Heart left ventricle (tissue), 16 donors: ENCODE measurements around the gene PRKAA1. TPM values are rescaled to one million over a fixed set of nuclear protein-coding genes. Genes with fewer than 3 reads are reported as not detected.
A peak's percentile ranks its signal among the peaks of the same experiment; 100 is the strongest.
"Not testable (repeated sequence)": the region's sequence is repeated elsewhere in the genome, so short reads cannot be mapped to it uniquely, and the experiment has no call there.

Source experiments
- ATAC-seq, 4 donors: fragments of 200-7000 bp; cut with Tn5 transposase; one replicate each; pipeline ENCODE4 v1.9.1; 2020 to 2022; ENCODE audit warnings: moderate library complexity in 4 of 4, mild to moderate bottlenecking in 3 of 4, moderate number of reproducible peaks in 1 of 4
- DNase-seq, 5 donors: peaks; one replicate each; pipeline ENCODE4 v3.0.0-alpha.2; 2020
- H3K27ac ChIP-seq, 12 donors: fragments of 200-600 bp; sonication (generic) in 4 of 12; one replicate each; pipeline versions ENCODE4 v1.5.0 to v1.8.0; 2016 to 2022; ENCODE audit warnings: mild to moderate bottlenecking in 2 of 12
- H3K27me3 ChIP-seq, 9 donors: fragments of 200-600 bp; sonication (generic) in 2 of 9; one replicate each; pipeline versions ENCODE4 v1.5.1 to v1.8.0; 2016 to 2022; ENCODE audit warnings: mild to moderate bottlenecking in 3 of 9
- H3K36me3 ChIP-seq, 9 donors: fragments of 200-600 bp; sonication (generic) in 2 of 9; one replicate each; pipeline versions ENCODE4 v1.5.0 to v1.8.0; 2018 to 2022; ENCODE audit warnings: mild to moderate bottlenecking in 2 of 9
- H3K4me1 ChIP-seq, 12 donors: fragments of 200-600 bp; sonication (generic) in 4 of 12; one replicate each; pipeline versions ENCODE4 v1.5.0 to v1.8.0; 2016 to 2022; ENCODE audit warnings: mild to moderate bottlenecking in 3 of 12
- H3K4me3 ChIP-seq, 12 donors: fragments of 200-600 bp; sonication (generic) in 4 of 12; one replicate each; pipeline versions ENCODE4 v1.5.0 to v1.8.0; 2017 to 2022; ENCODE audit warnings: mild to moderate bottlenecking in 9 of 12, moderate library complexity in 4 of 12
- H3K9me3 ChIP-seq, 12 donors: fragments of 200-600 bp; sonication (generic) in 4 of 12; one replicate each; pipeline versions ENCODE4 v1.5.0 to v1.8.0; 2016 to 2022; ENCODE audit warnings: mild to moderate bottlenecking in 1 of 12
- POLR2A ChIP-seq, 2 donors: fragments of 450-650 bp; IDR thresholded peaks; one replicate each; pipeline ENCODE4 v1.6.1; 2017; ENCODE audit warnings: antibody characterized with exemption in 2 of 2, mild to moderate bottlenecking in 2 of 2, moderate library complexity in 2 of 2
- WGBS, 4 donors: extraction: QIAGEN DNeasy Blood & Tissue Kit in 2 of 4; methylation state at CpG; one replicate each; pipeline versions ENCODE4 v1.1.5 to v1.1.7; 2013 to 2018; 5-methylcytosine and 5-hydroxymethylcytosine counted together
- intact Hi-C, 10 donors: fragments of 100-400 bp; cut with DNase I; formaldehyde crosslinking; loops; one replicate each; pipeline versions ENCODE4 v1.11.1 to v1.14.2; 2022
- polyA plus RNA-seq, 2 donors: library from polyadenylated mRNA; stranded (reverse); fragments of 200-250 nt; gene quantifications; one replicate each; pipeline ENCODE4 v1.2.3, GENCODE V29; 2013
- total RNA-seq, 9 donors: library from RNA; depleted of rRNA in 2 of 9; stranded (reverse); fragments of >200 nt in 2 of 9; fragmentation: NEBNext Ultra II Directional in 3 of 9; extraction: Animal tissue kit (Norgen Biotek cat#: 25700) in 3 of 9; gene quantifications; one replicate each; pipeline versions ENCODE4 v1.1.0 to v1.2.4, GENCODE V29; 2016 to 2023
- TF ChIP-seq, protein P1 (sequence below), 12 donors: fragments of 200-600 bp; sonication (generic) in 4 of 12; IDR thresholded peaks; one replicate each; pipeline versions ENCODE4 v1.5.0 to v1.8.0; 2018 to 2022; ENCODE audit warnings: antibody characterized with exemption in 12 of 12, mild to moderate bottlenecking in 5 of 12
- donor health status: ischemic (EF 13 %, LVEDD 7.1; RV severe dilation, severe dysfunction).
- donor health status: healthy with polysubstance abuse.
- donor health status: DM: no; HTN: yes; CAD: no.
- donor health status: DM: no; HTN: no; CAD: no.
- donor health status: ischemic (EF 25% LVEDD 6.9; RV normal size, moderate dysfunction).
- donor health status: ischemic (EF 25% LVEDD 5.7; RV mildly dilated, moderate dysfunction).
- donor health status: healthy.
- donor health status: DM: yes; HTN: yes; CAD: no.
- donor health status: ischemic (EF 35%, LVEDD 5.7; RV mildly dilated, moderate dysfunction).
- donor health status: nonischemic (EF 11% LVEDD 7.7; RV severe dilation, severe dysfunction).
- donor health status: DM: yes; HTN: yes; CAD: no.
- donor health status: PGD.
- donor health status: ischemic (EF 29% LVEDD 5.4; RV normal size, mild dysfunction).
- donor health status: nonischemic (EF 23%, LVEDD 6.1; RV moderate dilation, normal function).

PRKAA1 gene
- total and polyA plus RNA-seq, 11 donors = 13.5 to 53.3 (median 42.6) TPM

DNA sequence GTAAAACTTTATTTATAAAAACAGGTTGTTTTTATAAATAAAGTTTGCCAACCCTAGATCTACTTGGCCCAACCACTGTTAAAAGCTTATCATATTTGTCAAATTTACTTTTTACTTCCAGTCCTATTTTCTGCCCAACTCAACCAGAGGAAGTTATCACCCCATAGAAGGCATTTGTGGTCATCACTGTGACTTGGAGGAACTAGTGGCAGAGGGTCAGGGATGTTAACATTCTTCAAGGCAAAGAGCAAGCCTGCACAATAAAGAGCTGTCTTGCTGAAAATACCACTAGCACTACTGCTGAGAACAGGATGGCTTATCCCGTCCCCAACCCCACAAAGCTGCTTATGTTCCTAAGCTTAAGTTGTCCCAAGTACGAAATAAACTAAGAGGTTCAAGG lies 64.7 kb downstream of the PRKAA1 start:
- no peak for ATAC-seq
- WGBS, 4 donors = 81 to 94% (median 88%) methylated on average over 2 of the region's 2 CpGs

DNA sequence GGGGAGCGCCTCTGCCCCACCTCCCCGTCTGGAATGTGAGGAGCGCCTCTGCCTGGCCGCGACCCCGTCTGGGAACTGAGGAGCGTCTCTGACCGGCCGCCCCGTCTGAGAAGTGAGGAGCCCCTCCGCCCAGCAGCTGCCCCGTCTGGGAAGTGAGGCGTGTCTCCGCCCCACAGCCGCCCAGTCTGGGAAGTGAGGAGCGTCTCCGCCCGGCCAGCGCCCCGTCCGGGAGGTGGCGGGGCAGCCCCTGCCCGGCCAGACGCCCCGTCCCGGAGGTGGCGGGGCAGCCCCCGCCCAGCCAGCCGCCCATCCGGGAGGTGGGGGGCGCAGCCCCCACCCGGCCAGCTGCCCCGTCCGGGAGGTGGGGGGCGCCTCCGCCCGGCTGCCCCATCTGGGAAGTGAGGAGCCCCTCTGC lies 75.7 kb downstream of the PRKAA1 start:
- not testable (repeated sequence) for ATAC-seq, H3K4me3 ChIP-seq, H3K27me3 ChIP-seq, H3K27ac ChIP-seq, DNase-seq, H3K4me1 ChIP-seq
- Histone ChIP-seq H3K9me3 (peaks cover 0 to 11% (median 0%) of the 10 kb centered on the region in 12 donors), H3K36me3 (peaks cover 0 to 43% (median 13%) of the 10 kb centered on the region in 9 donors)
- intact Hi-C loops = loop anchor here in 1 of 10 donors (10.0 kb wide), 1 partner anchor 558 kb away; no protein-coding TSS in a partner anchor
- 93 to 95% (median 93%) methylated on average over 21 to 37 of the region's 37 CpGs for WGBS, 4 donors

More for the DNA sequence above, 64.7 kb downstream of the PRKAA1 start:
- Histone ChIP-seq H3K9me3 (no peaks in the 10 kb centered on the region), H3K4me1 (peaks cover 0 to 34% (median 26%) of the 10 kb centered on the region in 12 donors), H3K36me3 (peaks cover 0 to 11% (median 0%) of the 10 kb centered on the region in 9 donors), H3K27ac (peak overlapping the region in 5 of 12 donors; percentile 2 to 54 (median 45)), H3K4me3 (no peak overlapping the region), H3K27me3 (no peaks in the 10 kb centered on the region)
- intact Hi-C loops = loop anchor here in 6 of 10 donors (5.0 to 10.0 kb wide), 5 partner anchors 41 to 1159 kb away; no protein-coding TSS in a partner anchor
- TF ChIP-seq, protein P1, sequence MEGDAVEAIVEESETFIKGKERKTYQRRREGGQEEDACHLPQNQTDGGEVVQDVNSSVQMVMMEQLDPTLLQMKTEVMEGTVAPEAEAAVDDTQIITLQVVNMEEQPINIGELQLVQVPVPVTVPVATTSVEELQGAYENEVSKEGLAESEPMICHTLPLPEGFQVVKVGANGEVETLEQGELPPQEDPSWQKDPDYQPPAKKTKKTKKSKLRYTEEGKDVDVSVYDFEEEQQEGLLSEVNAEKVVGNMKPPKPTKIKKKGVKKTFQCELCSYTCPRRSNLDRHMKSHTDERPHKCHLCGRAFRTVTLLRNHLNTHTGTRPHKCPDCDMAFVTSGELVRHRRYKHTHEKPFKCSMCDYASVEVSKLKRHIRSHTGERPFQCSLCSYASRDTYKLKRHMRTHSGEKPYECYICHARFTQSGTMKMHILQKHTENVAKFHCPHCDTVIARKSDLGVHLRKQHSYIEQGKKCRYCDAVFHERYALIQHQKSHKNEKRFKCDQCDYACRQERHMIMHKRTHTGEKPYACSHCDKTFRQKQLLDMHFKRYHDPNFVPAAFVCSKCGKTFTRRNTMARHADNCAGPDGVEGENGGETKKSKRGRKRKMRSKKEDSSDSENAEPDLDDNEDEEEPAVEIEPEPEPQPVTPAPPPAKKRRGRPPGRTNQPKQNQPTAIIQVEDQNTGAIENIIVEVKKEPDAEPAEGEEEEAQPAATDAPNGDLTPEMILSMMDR (IDR thresholded peaks at IDR 0.05) = no peak
- no peak for DNase-seq

- peaks cover 0 to 33% (median 14%) of the 10 kb centered on the region in 9 donors for H3K36me3 ChIP-seq
Observed at GRCh38 chr5:40720069-40720468, 78.1 kb downstream of the PRKAA1 start.

GRCh38 chr5:40717281-40717680 lies 80.9 kb downstream of the PRKAA1 start:
- Histone ChIP-seq H3K9me3 (peaks cover 0 to 11% (median 0%) of the 10 kb centered on the region in 12 donors), H3K4me3 (no peak overlapping the region), H3K4me1 (peaks cover 0 to 8% (median 0%) of the 10 kb centered on the region in 12 donors), H3K27me3 (no peaks in the 10 kb centered on the region), H3K36me3 (peaks cover 0 to 24% (median 9%) of the 10 kb centered on the region in 9 donors), H3K27ac (no peak overlapping the region)
- intact Hi-C loops = no loop called here
- TF ChIP-seq POLR2A (IDR thresholded peaks at IDR 0.05) = no peak
- TF ChIP-seq, protein P1 (IDR thresholded peaks at IDR 0.05) = no peak
- ATAC-seq = peak in 1 of 4 donors; percentile 12
- no peak for DNase-seq

More at GRCh38 chr5:40720069-40720468, 78.1 kb downstream of the PRKAA1 start:
- Histone ChIP-seq H3K9me3 (peaks cover 0 to 11% (median 0%) of the 10 kb centered on the region in 12 donors), H3K27me3 (no peaks in the 10 kb centered on the region), H3K4me1 (peaks cover 0 to 8% (median 0%) of the 10 kb centered on the region in 12 donors), H3K4me3 (no peak overlapping the region), H3K27ac (no peak overlapping the region)
- DNase-seq (no peak), ATAC-seq (no peak)
- TF ChIP-seq, protein P1 (IDR thresholded peaks at IDR 0.05) = no peak
- no peak for TF ChIP-seq POLR2A (IDR thresholded peaks at IDR 0.05)
- intact Hi-C loops = loop anchor here in 1 of 10 donors (10.0 kb wide), 1 partner anchor 555 kb away; no protein-coding TSS in a partner anchor

DNA sequence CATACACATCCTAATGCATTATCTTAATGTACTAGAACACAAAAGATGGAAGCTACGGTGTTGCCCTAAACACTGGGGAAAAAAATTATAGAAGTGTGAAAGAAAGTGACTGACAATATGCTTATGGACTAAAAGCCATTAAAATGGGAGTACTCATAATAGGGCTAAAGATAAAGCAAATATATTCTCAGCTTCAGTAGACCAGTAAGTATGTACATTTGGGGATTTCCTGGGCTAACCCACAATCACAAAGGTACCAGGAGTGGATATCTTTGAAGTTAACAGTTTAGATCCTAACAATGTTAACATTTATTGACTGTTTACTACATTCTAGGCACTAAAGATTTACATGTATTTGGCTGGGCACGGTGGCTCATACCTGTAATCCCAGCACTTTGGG lies 81.6 kb downstream of the PRKAA1 start:
- H3K4me3 ChIP-seq = no peak overlapping the region
- no peak for TF ChIP-seq POLR2A (IDR thresholded peaks at IDR 0.05)
- TF ChIP-seq, protein P1 (IDR thresholded peaks at IDR 0.05) = no peak
- no peak overlapping the region for H3K27ac ChIP-seq
- ATAC-seq = no peak
- peaks cover 0 to 21% (median 9%) of the 10 kb centered on the region in 9 donors for H3K36me3 ChIP-seq
- H3K4me1 ChIP-seq = peaks cover 0 to 8% (median 0%) of the 10 kb centered on the region in 12 donors
- peaks cover 0 to 12% (median 0%) of the 10 kb centered on the region in 12 donors for H3K9me3 ChIP-seq
- DNase-seq = no peak
- no peaks in the 10 kb centered on the region for H3K27me3 ChIP-seq
- intact Hi-C loops = no loop called here
- WGBS, 4 donors = 96 to 97% (median 96%) methylated on average over 2 of the region's 2 CpGs
